ENCODE data around the gene OCEL1. TPM values are rescaled to one million over a fixed set of nuclear protein-coding genes. Genes with fewer than 3 reads are reported as not detected.

The OCEL1 gene
- total and polyA plus RNA-seq, 9 donors = 3.1 to 14.2 (median 9.4) TPM

DNA sequence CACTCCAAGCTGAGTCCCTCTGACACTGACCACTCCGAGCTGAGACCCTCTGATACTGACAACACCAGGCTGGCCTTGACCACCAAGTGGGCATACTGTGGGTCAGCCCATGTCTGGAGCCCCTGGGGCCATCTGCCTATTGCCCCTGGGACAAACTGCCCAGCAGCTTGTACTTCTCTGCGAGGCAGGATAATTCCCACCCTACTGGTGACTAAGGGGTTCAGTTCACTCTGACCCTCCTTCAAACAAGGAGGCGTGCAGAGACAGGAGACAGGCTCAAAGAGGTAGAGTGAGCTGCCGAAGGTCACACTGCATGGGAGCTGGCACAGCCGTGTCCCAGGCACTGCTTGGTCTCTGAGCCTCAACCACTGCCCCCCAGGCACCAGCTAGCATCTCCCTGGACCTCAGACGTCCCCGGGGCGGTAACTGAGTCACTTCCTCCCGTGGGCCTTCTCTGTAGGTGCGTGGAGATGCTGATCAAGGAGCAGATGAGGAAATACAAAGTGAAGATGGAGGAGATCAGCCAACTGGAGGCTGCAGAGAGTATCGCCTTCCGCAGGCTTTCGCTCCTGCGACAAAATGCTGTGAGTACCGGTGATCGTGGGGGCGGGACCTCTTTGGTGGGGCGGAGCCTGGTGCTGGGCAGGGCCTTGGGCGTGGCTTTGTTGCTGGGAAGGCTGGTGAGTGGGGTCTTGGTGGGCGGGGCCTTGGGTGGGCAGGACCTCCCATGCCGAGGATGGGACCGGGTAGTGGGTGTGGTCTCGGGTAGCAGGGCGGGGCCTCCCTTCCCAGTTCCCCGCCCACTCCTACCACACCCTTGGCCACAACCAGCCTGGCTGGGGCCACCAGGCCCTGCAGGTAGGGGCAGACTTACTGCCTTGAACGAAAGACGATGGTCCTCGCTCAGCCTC, 16.6 kb upstream of the OCEL1 start:
- peaks cover 63% of the 10 kb centered on the region for H3K36me3 ChIP-seq (ENCODE audit: control insufficient read depth, insufficient read depth, low read length)
- no peaks in the 10 kb centered on the region for H3K27me3 ChIP-seq (ENCODE audit: control insufficient read depth, insufficient read depth, low read length)
- WGBS (ENCODE audit: insufficient coverage) = 77% methylated on average over 17 of the region's 28 CpGs
- no peaks in the 10 kb centered on the region for H3K9me3 ChIP-seq (replicated peaks; ENCODE audit: control insufficient read depth, low read depth, low read length)
- DNase-seq = no peak
- H3K4me1 ChIP-seq (ENCODE audit: control insufficient read depth, insufficient read depth, low read length) = peaks cover 2% of the 10 kb centered on the region
- no peak overlapping the region for H3K4me3 ChIP-seq (ENCODE audit: low read length)
- no peak overlapping the region for H3K27ac ChIP-seq (ENCODE audit: low read length)

DNA sequence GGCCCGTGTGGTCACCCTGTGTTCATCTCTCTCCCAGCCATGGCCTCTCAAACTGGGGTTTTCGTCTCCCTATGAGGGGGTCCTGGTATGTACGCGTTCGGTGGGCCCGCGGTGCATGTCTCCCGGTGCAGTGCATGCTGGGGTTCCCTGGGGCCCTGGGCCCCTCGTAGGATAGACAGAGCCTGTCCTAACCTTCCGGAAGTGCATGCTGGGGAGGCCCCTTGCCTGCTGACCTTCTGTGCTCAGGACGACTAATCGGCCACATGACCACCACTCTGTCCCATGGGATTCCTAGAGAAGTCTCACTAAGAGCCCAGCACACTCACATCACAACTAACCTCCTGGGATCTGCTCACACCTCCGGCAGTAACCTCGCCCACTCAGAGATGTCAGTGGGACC, 15.7 kb upstream of the OCEL1 start:
- H3K27me3 ChIP-seq (ENCODE audit: control insufficient read depth, insufficient read depth, low read length) = no peaks in the 10 kb centered on the region
- H3K27ac ChIP-seq (ENCODE audit: low read length) = no peak overlapping the region
- peaks cover 56% of the 10 kb centered on the region for H3K36me3 ChIP-seq (ENCODE audit: control insufficient read depth, insufficient read depth, low read length)
- no peak for DNase-seq
- H3K4me1 ChIP-seq (ENCODE audit: control insufficient read depth, insufficient read depth, low read length) = peaks cover 8% of the 10 kb centered on the region
- 88% methylated on average over 11 of the region's 14 CpGs for WGBS (ENCODE audit: insufficient coverage)
- H3K4me3 ChIP-seq (ENCODE audit: low read length) = no peak overlapping the region
- no peaks in the 10 kb centered on the region for H3K9me3 ChIP-seq (replicated peaks; ENCODE audit: control insufficient read depth, low read depth, low read length)

DNA sequence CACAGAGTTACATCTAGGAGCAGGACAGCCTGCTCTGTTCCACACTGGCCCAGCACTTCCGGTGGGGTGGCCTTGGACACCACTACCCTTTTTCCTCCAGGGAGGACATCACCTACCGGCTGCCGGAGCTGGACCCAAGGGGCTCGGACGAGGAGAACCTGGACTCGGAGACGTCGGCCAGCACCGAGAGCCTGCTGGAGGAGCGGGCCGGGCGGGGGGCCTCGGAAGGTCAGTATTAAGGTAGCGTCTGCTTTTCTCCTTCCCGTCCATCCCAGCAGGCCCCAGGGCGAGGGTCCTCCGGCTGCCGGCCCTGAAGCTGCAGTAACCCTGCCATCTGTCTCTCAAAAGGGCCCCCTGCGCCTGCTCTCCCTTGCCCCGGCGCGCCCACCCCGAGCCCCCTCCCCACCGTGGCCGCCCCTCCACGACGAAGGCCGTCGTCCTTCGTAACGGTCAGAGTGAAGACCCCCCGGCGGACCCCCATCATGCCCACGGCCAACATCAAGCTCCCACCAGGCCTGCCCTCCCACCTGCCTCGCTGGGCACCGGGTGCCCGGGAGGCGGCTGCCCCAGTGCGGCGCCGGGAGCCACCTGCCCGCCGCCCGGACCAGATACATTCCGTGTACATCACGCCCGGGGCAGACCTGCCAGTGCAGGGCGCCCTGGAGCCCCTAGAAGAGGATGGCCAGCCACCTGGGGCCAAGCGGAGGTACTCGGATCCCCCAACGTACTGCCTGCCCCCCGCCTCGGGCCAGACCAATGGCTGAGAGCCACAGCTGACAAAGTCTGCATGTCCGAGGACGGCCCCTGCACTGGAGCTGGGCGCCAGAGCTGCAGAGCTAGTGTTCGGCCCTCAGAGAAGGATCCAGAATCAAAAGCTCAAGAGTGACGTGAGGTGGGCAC, 14.2 kb upstream of the OCEL1 start:
- H3K36me3 ChIP-seq (ENCODE audit: control insufficient read depth, insufficient read depth, low read length) = peaks cover 49% of the 10 kb centered on the region
- H3K4me3 ChIP-seq (ENCODE audit: low read length) = no peak overlapping the region
- H3K27me3 ChIP-seq (ENCODE audit: control insufficient read depth, insufficient read depth, low read length) = no peaks in the 10 kb centered on the region
- peaks cover 15% of the 10 kb centered on the region for H3K4me1 ChIP-seq (ENCODE audit: control insufficient read depth, insufficient read depth, low read length)
- WGBS (ENCODE audit: insufficient coverage) = 86% methylated on average over 53 of the region's 58 CpGs
- H3K27ac ChIP-seq (ENCODE audit: low read length) = no peak overlapping the region
- no peak for DNase-seq
- H3K9me3 ChIP-seq (replicated peaks; ENCODE audit: control insufficient read depth, low read depth, low read length) = no peaks in the 10 kb centered on the region

DNA sequence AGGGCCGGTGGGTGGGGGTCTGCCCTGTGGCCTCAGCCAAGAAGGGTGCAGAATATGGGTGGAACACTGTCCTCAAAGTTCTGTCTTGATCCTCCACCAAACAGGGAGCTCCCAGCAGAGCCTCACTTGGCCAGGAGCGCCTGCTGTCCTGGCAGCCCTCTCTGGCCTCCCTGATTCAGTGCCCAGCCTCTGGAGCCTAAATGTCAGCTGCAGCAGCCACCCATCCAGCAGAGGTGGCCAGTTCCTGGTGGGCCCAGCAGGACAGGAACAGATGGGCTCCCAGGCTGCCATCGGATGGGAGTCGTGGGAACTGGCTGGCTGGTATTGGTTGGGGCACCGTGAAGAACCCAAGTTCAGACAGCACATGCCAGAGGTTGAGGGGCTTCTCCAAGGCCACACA, 12.7 kb upstream of the OCEL1 start:
- 92% methylated on average over 5 of the region's 5 CpGs for WGBS (ENCODE audit: insufficient coverage)
- Histone ChIP-seq H3K36me3 (ENCODE audit: control insufficient read depth, insufficient read depth, low read length) (peaks cover 56% of the 10 kb centered on the region), H3K27ac (ENCODE audit: low read length) (no peak overlapping the region), H3K27me3 (ENCODE audit: control insufficient read depth, insufficient read depth, low read length) (no peaks in the 10 kb centered on the region), H3K4me1 (ENCODE audit: control insufficient read depth, insufficient read depth, low read length) (peaks cover 15% of the 10 kb centered on the region), H3K4me3 (ENCODE audit: low read length) (no peak overlapping the region), H3K9me3 (replicated peaks; ENCODE audit: control insufficient read depth, low read depth, low read length) (no peaks in the 10 kb centered on the region)
- DNase-seq = no peak

DNA sequence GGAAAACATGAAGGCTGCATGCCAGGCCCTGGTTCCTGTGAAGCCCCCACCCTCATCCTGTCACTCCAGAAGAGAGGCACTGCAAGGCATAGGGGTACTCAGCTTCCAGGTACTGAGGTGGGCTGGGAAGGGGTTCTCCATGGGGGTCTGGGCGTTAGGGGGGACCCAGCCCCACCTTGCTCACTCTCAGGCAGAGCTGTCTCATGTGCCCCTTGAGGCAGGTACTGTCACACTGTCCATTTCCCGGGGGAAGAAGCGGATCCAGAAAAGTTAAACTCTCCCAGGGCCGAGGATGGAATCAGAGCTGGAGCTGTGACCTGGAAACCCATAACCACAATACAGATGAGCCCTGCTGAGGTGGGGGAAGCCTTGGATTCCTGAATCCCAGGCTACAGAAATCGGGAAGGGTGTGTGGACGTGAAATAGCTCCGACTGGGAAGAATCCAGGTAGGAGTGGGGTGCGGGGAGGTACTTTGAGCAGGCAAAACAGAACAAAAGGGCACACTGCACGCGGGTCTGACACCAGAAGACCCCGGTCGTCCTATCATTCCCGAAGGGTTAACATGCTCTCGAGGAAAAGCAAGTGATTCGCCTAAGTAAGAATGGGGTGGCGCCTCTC, 11.4 kb upstream of the OCEL1 start:
- no peaks in the 10 kb centered on the region for H3K9me3 ChIP-seq (replicated peaks; ENCODE audit: control insufficient read depth, low read depth, low read length)
- WGBS (ENCODE audit: insufficient coverage) = 13% methylated on average over 10 of the region's 16 CpGs
- DNase-seq = no peak
- H3K4me3 ChIP-seq (ENCODE audit: low read length) = peak overlapping the region; percentile 90
- H3K36me3 ChIP-seq (ENCODE audit: control insufficient read depth, insufficient read depth, low read length) = peaks cover 52% of the 10 kb centered on the region
- H3K27me3 ChIP-seq (ENCODE audit: control insufficient read depth, insufficient read depth, low read length) = no peaks in the 10 kb centered on the region
- H3K27ac ChIP-seq (ENCODE audit: low read length) = peak overlapping the region; percentile 98
- peaks cover 15% of the 10 kb centered on the region for H3K4me1 ChIP-seq (ENCODE audit: control insufficient read depth, insufficient read depth, low read length)

DNA sequence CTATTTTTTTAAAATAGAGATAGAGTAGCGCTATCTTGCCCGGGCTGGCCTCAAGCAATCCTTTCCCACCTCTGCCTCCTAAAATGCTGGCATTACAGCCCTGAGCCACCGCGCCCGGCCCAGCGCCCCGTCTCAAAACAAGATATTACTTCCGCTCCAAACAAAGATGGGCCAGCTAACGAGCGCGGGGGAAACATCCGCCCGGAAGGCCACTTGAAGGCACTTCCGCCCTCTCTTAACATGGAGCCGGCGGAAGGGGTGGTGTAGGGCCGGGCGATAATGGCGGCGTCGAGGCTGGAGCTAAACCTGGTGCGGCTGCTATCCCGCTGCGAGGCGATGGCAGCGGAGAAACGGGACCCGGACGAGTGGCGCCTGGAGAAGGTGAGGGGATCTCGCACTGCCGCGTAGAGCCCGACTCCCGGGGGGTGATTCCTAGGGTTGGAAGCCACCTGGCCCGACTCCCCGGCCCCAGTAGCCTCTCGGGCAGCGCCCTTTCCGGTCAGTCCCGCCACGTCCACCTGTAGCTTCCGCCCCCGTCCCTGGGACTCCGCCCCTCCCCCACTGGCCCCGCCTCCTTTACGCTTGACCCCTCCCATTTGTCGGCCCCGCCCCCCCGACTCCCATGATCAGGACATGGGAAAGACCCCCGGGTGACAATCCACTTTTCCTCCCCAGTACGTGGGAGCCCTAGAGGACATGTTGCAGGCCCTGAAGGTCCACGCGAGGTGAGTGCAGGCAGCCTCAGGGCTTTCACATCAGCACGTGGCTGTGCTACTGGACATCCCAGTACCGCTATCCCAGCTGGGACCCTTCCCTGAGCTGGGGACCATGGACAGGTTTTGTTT, 10.7 kb upstream of the OCEL1 start, which contains the start of gene USE1:
Gene USE1 (plus strand): TSS at position 231 of the 845 bp plus-strand sequence. CDS start 49 bp downstream, at position 280.
- Histone ChIP-seq H3K27me3 (ENCODE audit: control insufficient read depth, insufficient read depth, low read length) (no peaks in the 10 kb centered on the region), H3K27ac (ENCODE audit: low read length) (peak within 1 kb of the TSS; percentile 98), H3K4me1 (ENCODE audit: control insufficient read depth, insufficient read depth, low read length) (peaks cover 15% of the 10 kb centered on the region), H3K36me3 (ENCODE audit: control insufficient read depth, insufficient read depth, low read length) (peaks cover 47% of the 10 kb centered on the region), H3K9me3 (replicated peaks; ENCODE audit: control insufficient read depth, low read depth, low read length) (no peaks in the 10 kb centered on the region), H3K4me3 (ENCODE audit: low read length) (peak within 1 kb of the TSS; percentile 90)
- DNase-seq = peak; percentile 98
- WGBS (ENCODE audit: insufficient coverage) = under 1% methylated on average over 38 of the region's 56 CpGs

DNA sequence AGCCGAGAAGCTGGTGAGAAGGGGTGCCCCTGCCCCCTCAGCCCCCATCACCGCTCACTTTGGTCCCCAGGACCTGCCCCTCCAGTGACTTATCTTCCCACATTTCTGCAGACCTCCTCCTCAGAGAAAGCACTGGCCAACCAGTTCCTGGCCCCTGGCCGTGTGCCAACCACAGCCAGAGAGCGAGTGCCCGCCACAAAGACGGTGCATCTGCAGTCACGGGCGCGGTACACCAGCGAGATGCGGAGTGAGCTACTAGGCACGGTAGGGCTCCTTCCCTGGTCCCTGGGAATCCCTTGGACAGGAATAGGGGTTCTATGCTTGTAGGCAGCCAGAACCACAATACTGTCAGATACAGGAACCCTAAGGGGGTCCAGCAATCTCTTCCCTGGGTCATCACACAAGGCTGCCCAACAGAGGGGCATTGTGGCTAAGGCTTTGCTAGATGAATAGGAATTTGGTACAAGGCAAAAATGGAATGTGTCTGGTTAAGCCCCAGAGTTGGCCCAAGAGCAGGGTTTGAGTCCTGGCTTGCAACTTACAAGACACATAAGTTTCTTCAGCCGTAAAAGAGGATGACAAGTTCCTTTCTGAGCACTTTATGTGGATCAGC, 9.9 kb upstream of the OCEL1 start:
- WGBS (ENCODE audit: insufficient coverage) = 94% methylated on average over 6 of the region's 13 CpGs
- DNase-seq = no peak
- H3K9me3 ChIP-seq (replicated peaks; ENCODE audit: control insufficient read depth, low read depth, low read length) = no peaks in the 10 kb centered on the region
- H3K4me1 ChIP-seq (ENCODE audit: control insufficient read depth, insufficient read depth, low read length) = peaks cover 15% of the 10 kb centered on the region
- H3K36me3 ChIP-seq (ENCODE audit: control insufficient read depth, insufficient read depth, low read length) = peaks cover 44% of the 10 kb centered on the region
- H3K4me3 ChIP-seq (ENCODE audit: low read length) = peak overlapping the region; percentile 90
- H3K27me3 ChIP-seq (ENCODE audit: control insufficient read depth, insufficient read depth, low read length) = no peaks in the 10 kb centered on the region
- no peak overlapping the region for H3K27ac ChIP-seq (ENCODE audit: low read length)

DNA sequence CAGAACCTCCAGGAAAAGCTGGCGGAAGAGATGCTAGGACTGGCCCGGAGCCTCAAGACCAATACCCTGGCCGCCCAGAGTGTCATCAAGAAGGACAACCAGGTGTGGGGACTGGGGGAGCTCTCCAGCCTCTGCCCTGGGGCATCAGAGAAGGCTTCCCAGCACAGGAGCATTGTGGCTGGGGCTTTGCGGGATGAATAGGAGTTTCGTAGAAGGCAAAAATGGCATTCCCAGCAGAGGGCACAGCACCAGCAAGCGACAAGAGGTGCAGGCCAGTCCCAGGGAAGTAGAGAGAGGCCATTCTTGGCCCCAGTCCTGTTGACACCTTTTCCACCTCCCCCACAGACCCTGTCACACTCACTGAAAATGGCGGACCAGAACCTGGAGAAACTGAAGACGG, 6.7 kb upstream of the OCEL1 start:
- no peak for DNase-seq
- Histone ChIP-seq H3K27ac (ENCODE audit: low read length) (no peak overlapping the region), H3K27me3 (ENCODE audit: control insufficient read depth, insufficient read depth, low read length) (no peaks in the 10 kb centered on the region), H3K4me1 (ENCODE audit: control insufficient read depth, insufficient read depth, low read length) (peaks cover 14% of the 10 kb centered on the region), H3K9me3 (replicated peaks; ENCODE audit: control insufficient read depth, low read depth, low read length) (no peaks in the 10 kb centered on the region), H3K4me3 (ENCODE audit: low read length) (no peak overlapping the region), H3K36me3 (ENCODE audit: control insufficient read depth, insufficient read depth, low read length) (peaks cover 26% of the 10 kb centered on the region)
- 98% methylated on average over 5 of the region's 8 CpGs for WGBS (ENCODE audit: insufficient coverage)

DNA sequence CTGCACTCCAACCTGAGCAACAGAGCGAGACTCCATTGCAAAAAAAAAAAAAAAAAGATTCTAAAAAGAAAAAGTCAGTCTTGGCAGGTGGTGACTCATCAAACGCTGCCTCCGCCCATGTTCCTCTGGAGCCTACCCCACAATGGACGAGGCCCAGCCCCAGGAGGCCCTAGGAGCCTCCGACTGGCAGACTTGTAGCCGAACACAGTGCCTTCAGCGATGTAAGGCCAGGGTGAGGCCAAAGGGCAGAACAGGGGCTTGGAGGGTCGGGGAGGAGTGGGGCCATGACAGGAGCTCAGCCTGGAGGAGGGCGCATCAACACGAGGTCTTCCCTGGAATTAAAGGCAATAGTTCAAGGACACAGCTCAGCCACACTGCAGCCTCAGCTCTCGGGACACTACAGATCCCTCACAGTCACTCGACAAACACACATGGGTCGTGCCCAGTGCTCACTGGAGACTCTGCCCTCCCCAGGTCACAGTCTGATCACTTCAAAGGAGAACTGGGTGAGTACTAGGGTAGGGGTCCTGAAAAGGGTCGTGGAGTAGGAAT, 5.7 kb upstream of the OCEL1 start:
- H3K27ac ChIP-seq (ENCODE audit: low read length) = no peak overlapping the region
- no peaks in the 10 kb centered on the region for H3K27me3 ChIP-seq (ENCODE audit: control insufficient read depth, insufficient read depth, low read length)
- no peaks in the 10 kb centered on the region for H3K9me3 ChIP-seq (replicated peaks; ENCODE audit: control insufficient read depth, low read depth, low read length)
- no peak for DNase-seq
- H3K4me3 ChIP-seq (ENCODE audit: low read length) = no peak overlapping the region
- peaks cover 26% of the 10 kb centered on the region for H3K36me3 ChIP-seq (ENCODE audit: control insufficient read depth, insufficient read depth, low read length)
- peaks cover 7% of the 10 kb centered on the region for H3K4me1 ChIP-seq (ENCODE audit: control insufficient read depth, insufficient read depth, low read length)
- 50% methylated on average over 2 of the region's 14 CpGs for WGBS (ENCODE audit: insufficient coverage)

All from muscle of leg (tissue), 11 donors.